Hematopoietic multipotent progenitor cell treated with erythropoietin and hydrocortisone succinate and interleukin-3 and kit ligand, for 8 days (in vitro differentiated cells): ENCODE data around the gene TANK.
A peak's percentile ranks its signal among the peaks of the same experiment; 100 is the strongest.

ENCODE experiments used
- DNase-seq: peaks from one replicate; pipeline ENCODE4 v3.0.0-alpha.2; 2015

TANK gene

DNA sequence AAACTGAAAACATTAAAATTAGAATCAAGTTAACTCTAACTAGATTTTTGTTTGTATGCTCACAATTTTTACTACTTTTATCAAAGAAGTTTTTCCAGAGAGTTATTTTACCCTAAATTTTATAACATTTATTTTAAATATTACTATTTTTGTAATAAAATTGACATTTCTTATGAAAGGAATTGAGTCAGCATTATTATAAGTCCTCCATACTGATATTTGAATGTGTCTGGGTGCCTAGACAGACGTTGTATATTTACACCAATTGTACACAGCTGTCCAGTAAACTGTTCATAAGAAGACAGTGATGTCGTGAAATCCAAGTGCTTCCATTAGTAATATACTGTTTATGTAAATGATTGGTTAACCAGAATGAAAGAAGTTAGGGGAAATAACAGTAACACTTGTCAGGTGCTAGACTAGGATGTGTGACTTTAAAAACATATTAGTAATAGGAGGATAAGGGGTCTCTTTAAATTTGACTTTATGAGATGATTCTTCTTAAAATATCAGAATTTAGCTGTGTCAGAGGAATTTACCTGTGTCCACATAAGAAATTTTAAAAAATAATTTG is 73.7 kb downstream of the TANK start:
- DNase-seq, result no peak

GRCh38 chr2:161234627-161235026 is 74.4 kb downstream of the TANK start:
- DNase-seq, result no peak

DNA sequence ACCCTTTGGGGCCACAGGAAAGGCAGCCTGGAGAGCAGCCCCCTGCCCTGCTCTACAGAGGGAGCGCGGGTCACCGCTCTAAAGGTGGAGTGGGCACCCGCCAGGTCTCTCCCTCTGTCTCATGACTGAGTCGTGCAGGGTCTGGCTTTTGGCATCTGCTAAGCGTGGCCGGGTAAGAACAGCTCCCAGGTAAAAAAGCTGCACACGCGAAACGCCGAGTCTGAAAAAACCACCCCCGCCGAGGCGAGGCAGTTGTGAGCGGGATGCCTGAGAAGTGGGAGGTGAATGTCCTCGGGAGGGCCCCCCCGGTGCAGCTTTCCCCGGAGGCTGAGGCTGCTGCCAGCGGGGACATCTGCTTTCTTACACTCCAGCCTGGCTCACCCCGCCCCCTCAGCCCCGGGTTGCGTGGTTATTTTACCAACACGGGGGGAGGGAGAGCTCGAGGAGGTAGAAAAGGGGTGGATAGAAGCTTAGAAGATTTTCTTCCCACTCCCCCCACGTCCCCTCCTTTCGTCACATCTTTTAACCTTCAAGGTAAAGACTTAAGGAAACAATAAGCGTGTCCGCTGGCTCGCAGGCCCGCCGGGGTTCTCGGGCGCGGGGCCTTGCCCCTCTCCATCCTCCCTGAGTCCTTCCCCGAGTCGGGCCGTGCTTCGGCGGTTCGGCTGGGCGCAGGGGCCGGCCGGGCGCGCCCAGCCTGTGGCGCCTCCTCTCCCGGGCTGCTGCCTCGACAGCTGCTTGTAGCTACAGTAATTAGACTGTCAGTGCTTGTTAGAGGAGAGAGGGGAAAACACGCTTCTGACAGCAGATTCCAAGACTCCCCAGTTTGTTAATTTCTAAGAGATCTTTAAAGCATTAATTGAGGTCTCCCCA is 77.4 kb downstream of the TANK start:
- DNase-seq, result peak; percentile 46

DNA sequence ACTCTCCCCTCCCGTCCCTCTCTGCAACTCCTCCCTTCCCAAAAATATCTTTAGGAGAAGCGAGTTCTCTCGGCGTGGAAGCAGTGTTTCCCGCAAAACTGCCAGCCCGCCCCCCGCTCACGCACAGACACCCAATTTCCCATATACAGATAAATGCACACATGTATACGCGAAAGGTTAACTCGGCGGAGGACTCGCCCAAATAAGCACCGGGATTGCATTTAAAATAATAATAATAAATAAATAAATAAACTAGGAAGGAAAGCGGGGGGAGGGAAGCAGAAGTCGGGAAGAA is 78.0 kb downstream of the TANK start:
- no peak for DNase-seq

DNA sequence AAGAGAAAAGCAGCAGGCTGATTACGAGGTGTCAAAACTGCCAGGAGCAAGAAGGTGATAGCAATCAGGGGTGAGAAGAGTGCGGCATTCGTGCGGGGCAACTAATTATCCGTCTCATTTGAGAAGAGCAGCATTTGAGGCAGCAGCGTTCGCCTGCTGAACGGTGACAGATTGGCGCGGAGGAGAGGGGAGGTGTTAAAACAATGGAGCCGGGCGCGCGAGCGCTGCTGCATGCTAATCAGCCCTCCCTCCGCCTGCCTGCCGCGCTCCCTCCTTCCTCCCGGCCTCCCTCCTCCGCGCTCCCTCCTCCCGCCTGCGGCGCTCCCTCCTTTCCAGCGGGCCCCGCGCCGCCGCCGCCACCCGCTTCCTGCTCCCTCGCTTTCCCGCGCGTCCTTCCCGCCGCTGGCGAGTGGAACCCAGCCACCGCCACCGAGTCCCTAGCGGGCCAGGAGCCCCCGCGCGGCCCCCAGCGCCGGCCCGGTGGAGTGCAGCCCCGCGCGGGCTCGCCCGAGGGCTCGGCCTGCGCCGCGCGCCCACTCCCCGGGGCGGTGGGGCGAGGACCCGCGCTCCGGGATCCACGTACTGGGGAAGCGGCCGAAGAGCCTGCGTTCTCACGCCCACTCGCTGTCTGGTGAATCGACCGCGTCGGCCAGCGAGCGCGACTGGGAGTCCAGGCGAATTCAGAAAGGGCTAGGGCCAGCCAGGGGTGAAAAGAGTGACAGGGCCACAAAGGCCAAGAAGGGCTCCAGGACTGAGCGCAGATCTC is 78.5 kb downstream of the TANK start:
- peak; percentile 70 for DNase-seq

DNA sequence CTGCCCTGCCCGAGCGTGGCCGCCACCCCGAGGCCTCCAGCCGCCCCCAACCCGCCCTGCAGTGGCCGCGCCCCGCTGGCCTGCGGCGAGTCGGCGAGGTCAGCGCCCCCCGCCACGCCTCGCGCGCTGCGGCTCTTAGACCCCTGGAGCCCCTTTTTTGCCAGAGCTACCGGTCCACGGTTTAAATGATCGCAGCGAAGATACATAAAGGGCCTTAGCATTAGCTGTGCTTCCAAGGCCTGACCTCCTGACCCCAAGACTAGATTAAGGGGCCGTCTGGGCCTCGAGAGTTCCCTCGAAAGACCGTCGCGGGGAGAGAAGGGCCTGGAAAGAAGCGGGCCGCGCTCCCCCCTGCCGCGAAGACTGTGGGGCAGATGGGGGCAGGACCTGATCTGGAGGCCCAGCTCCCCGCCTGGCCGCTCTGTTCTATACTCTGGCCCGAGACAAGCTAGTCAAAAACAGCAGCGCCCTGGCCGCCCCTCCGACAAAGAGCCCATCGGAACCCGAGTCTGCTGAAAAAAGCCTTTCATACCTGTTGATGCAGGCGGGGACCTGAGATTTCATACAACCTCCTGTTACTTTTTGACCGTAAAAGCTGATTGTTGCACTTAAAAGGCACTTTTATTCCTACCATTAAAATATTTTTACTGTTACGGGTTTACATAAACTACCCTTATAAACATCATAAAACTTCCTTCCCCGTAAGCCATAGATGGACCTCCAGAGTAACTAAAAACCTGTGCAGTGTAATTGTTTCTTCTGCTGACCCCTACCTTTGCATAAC is 79.3 kb downstream of the TANK start:
- DNase-seq, result no peak

- no peak for DNase-seq
Measured at GRCh38 chr2:161241894-161242293, 81.7 kb downstream of the TANK start.

GRCh38 chr2:161243312-161243711 is 83.1 kb downstream of the TANK start:
- peak; percentile 38 for DNase-seq

GRCh38 chr2:161243905-161244304 is 83.7 kb downstream of the TANK start:
- peak; percentile 38 for DNase-seq

GRCh38 chr2:161244387-161245260 is 84.4 kb downstream of the TANK start:
- peak; percentile 83 for DNase-seq

GRCh38 chr2:161245261-161245553 is 85.0 kb downstream of the TANK start:
- no peak for DNase-seq

DNA sequence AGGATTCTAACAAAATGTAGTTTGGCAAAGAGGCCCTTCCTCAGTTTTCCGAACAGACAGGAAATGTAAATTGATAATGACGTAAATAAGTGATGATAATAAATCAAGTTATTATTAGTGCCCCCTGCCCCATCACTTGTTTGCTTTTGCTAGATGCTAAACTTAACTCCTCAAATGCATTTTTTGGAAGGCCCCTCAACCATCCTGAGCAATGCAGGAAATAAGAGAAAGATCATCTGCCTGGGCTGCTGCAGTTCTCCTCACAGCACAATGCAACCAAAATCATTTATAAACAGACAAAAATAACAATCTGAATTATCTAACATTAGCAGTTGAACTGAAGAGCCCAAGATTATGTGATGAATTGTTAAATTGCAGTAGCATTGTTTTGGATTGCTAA is 85.4 kb downstream of the TANK start:
- DNase-seq, result no peak

GRCh38 chr2:161246281-161246680 is 86.1 kb downstream of the TANK start:
- peak; percentile 79 for DNase-seq

DNA sequence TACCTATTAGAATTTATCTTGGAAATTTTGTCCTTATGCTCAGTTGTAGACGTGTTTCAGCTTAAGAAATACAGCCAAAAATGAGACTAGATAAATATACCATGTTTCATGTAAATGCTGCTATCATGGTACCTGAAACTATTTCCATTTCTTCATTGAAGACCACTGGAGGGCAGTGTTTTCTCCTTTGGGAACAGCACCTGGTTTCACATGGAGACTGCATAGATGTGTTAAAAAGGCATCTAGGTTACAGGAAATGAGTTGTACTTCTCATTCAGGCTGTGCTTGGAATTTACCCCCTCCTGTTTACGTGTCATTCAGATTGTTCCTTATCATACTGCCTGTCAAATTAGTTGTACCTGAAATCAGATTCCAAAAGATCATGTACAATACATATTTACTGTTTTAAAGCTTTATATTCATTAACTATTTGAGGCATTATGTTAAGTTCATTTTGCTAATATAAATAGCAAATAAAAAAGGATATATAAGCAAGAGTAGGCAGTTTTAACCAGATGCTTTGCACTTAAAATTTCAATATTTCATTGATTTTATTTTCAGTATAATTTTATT is 90.7 kb downstream of the TANK start:
- DNase-seq, result peak; percentile 75

DNA sequence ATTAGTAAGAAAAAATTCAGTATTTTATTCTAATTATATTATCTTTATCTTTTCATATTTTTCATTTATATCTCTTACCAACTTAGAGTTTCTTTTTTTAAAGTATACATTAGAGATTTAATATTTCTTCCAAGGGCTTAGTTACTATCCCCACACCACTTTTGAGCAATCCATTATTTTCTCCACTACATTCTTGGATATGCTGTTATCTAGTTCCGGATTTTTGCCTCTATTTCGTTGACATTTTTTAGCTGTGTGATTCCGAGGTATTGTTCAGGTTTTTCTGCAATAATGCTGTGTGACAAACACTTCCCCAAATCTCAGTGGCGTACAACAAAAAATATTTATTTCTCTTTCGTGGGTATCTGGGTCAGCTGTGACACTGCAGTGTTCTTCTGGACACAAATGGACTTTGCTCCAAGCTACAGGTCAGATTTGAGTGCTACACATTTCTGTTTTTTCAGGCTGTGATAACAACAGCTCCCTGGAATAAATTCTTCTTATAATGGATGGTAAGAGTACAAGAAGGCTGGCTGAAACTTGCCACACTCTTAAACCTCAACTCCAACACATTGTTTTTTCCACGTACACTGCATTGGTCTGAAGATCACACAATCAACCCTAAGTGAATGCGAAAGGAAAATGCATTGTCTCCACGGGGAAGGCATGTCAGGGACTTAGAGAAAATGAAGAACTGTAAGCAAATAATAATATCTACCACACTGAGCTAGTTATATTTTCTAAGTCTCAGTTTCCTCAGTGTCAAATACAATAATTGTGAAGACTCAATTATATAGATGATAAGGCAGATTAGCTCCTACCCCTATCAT is 97.1 kb downstream of the TANK start:
- DNase-seq, result no peak

GRCh38 chr2:161265874-161266273 is 105.6 kb downstream of the TANK start:
- DNase-seq, result no peak

DNA sequence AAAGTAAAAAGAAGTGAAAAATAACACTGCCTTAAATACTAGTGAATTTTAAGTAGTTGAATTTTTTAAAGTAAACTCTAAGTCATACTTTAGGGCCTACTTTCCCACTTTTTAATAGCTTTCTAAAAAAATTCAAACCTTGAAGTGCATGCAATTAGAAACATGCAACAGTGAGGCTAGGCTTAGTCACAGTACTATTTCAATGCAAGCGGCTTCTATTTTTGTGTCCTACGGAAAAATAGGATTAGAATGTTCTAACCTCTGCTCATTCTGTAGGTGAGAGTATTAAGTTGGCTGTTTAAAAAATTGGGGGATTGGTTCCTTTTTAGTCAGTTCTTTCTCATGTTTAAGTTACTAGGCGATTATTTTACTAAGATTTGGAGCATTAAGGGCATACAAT is 108.9 kb downstream of the TANK start:
- DNase-seq, result no peak

DNA sequence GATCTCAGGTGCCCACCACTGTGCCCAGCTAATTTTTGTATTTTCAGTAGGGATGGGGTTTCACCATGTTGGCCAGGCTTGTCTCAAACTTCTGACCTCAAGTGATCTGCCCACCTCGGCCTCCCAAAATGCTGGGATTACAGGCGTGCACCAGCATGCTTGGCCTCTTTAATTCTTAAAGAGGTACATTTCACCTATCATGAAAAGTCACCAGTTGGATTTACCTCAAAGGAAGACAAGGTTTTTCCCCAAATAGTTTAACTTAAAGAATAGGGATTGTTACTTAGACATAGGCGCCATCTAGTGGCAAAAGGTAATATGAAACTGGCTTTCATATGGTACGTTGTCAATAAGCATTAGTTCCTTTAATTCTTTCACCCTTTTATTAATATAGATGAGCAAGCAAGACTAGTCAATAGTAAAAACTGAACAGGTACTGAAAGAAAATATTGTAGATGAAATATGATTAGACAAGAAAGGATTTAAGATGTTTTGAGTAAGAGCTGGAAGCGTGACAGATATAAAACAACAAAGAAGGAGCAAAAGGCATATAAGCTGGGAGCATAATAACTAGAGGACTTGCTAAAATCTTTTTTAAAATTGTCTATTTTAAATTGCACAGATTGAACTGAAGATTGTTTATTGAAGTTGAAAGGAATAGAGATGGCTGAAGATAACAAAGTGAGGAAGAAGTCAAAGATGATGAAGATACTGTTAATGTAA is 113.0 kb downstream of the TANK start:
- peak; percentile 75 for DNase-seq

- DNase-seq, result peak; percentile 16
Measured at GRCh38 chr2:161278564-161279229, 118.5 kb downstream of the TANK start.
